PC-3 (cell line): ENCODE measurements around the gene KCNJ12. TPM values are rescaled to one million over a fixed set of nuclear protein-coding genes. Genes with fewer than 3 reads are reported as not detected.
"Not testable (repeated sequence)": the region's sequence is repeated elsewhere in the genome, so short reads cannot be mapped to it uniquely, and the experiment has no call there.

Source experiments
- ATAC-seq: fragments of 200-7000 bp; cut with Tn5 transposase; 2 replicates; pipeline ENCODE4 v1.9.1; 2020; ENCODE audit warnings: mild to moderate bottlenecking, moderate library complexity
- BruUV-seq: library from RNA; stranded (reverse); fragments of 400-500 nt; replicated peaks from 2 replicates; lab custom pipeline; 2021; lab: Mats Ljungman, UMichigan
- CTCF ChIA-PET: fragments of 300-600 bp; sonication (Branson Sonifier 250); formaldehyde crosslinking; loops from one replicate; lab custom pipeline; 2022; ENCODE audit warnings: antibody characterized with exemption; lab: Charles Lee
- POLR2A ChIA-PET: fragments of 300-600 bp; sonication (Branson Sonifier 250); formaldehyde crosslinking; loops from one replicate; lab custom pipeline; 2022; ENCODE audit warnings: antibody characterized with exemption; ENCODE audit not compliant: unreplicated experiment; lab: Charles Lee
- DNase-seq: peaks from one replicate; pipeline ENCODE4 v3.0.0-alpha.2; 2015
- H2AFZ ChIP-seq: fragments of 300-600 bp; sonication (generic); 2 replicates; pipeline ENCODE4 v1.6.0; 2016; ENCODE audit warnings: antibody characterized with exemption, low read length
- H3F3A ChIP-seq: fragments of 300-600 bp; sonication (generic); one replicate; pipeline ENCODE4 v1.6.0; 2017; ENCODE audit warnings: antibody characterized with exemption, low read length, control low read depth, mild to moderate bottlenecking; ENCODE audit not compliant: unreplicated experiment
- H3K27ac ChIP-seq: fragments of 300-600 bp; sonication (generic); 2 replicates; pipeline ENCODE4 v1.5.1; 2016; ENCODE audit warnings: mild to moderate bottlenecking, low read length
- H3K27me3 ChIP-seq: fragments of 300-600 bp; sonication (generic); 2 replicates; pipeline ENCODE4 v1.6.1; 2016; ENCODE audit warnings: low read length, mixed read lengths
- H3K36me3 ChIP-seq: fragments of 300-600 bp; sonication (generic); 2 replicates; pipeline ENCODE4 v1.6.1; 2016; ENCODE audit warnings: low read depth, mixed run types, low read length, mixed read lengths
- H3K4me1 ChIP-seq: fragments of 300-600 bp; sonication (generic); 2 replicates; pipeline ENCODE4 v1.5.1; 2016; ENCODE audit warnings: low read length; ENCODE audit not compliant: insufficient read depth
- H3K4me2 ChIP-seq: fragments of 300-600 bp; sonication (generic); 2 replicates; pipeline ENCODE4 v1.6.0; 2016; ENCODE audit warnings: low read length
- H3K4me3 ChIP-seq: fragments of 300-600 bp; sonication (generic); 2 replicates; pipeline ENCODE4 v1.5.1; 2016; ENCODE audit warnings: mild to moderate bottlenecking, low read length, mixed read lengths
- H3K79me2 ChIP-seq: fragments of 300-600 bp; sonication (generic); 2 replicates; pipeline ENCODE4 v1.6.1; 2017; ENCODE audit warnings: low read length, mixed read lengths
- H3K9ac ChIP-seq: fragments of 300-600 bp; sonication (generic); 2 replicates; pipeline ENCODE4 v1.6.0; 2016; ENCODE audit warnings: mild to moderate bottlenecking, low read length
- H3K9me2 ChIP-seq: fragments of 300-600 bp; sonication (generic); replicated peaks from 2 replicates; pipeline ENCODE4 v1.6.1; 2016; ENCODE audit warnings: mixed run types, low read length, mixed read lengths
- H3K9me3 ChIP-seq: fragments of 300-600 bp; sonication (generic); 2 replicates; pipeline ENCODE4 v1.6.1; 2016; ENCODE audit warnings: low read length, mixed read lengths
- H4K20me1 ChIP-seq: fragments of 300-600 bp; sonication (generic); 2 replicates; pipeline ENCODE4 v1.6.1; 2016; ENCODE audit warnings: low read length, mixed read lengths
- CTCF ChIP-seq: fragments of 300-600 bp; sonication (generic); conservative IDR thresholded peaks from 2 replicates; pipeline ENCODE4 v1.5.1; 2017; ENCODE audit warnings: antibody characterized with exemption, low read depth, mild to moderate bottlenecking, low read length
- EZH2 ChIP-seq: fragments of 300-600 bp; sonication (generic); IDR thresholded peaks from one replicate; pipeline ENCODE4 v1.6.1; 2017; ENCODE audit warnings: antibody characterized with exemption, mild to moderate bottlenecking, low read length; ENCODE audit not compliant: unreplicated experiment
- EZH2phosphoT487 ChIP-seq: fragments of 300-600 bp; sonication (generic); IDR thresholded peaks from 2 replicates; pipeline ENCODE4 v1.6.1; 2018; ENCODE audit warnings: mild to moderate bottlenecking, antibody characterized with exemption, low read length, borderline replicate concordance
- intact Hi-C: fragments of 100-400 bp; cut with micrococcal nuclease; formaldehyde crosslinking; loops from 2 replicates; pipeline ENCODE4 v1.9.0; 2023
- total RNA-seq: library from RNA; depleted of rRNA; stranded (reverse); fragments of >200 nt; gene quantifications from 2 replicates; pipeline ENCODE4 v1.2.3, GENCODE V29; 2014

KCNJ12 gene
- total RNA-seq, 1 experiment from 2014 or later: 11.1 TPM

- ATAC-seq, H3K27me3 ChIP-seq, intact Hi-C loops, DNase-seq, H3K36me3 ChIP-seq, H3K79me2 ChIP-seq, H3K9me2 ChIP-seq, CTCF ChIA-PET, H3K4me1 ChIP-seq, H3K27ac ChIP-seq, BruUV-seq, H4K20me1 ChIP-seq, H3K4me2 ChIP-seq, H3K9me3 ChIP-seq, H2AFZ ChIP-seq, POLR2A ChIA-PET, H3K4me3 ChIP-seq, H3F3A ChIP-seq, H3K9ac ChIP-seq: not testable (repeated sequence)
Observed at GRCh38 chr17:21436883-21437836, 61.0 kb downstream of the KCNJ12 start.

- H3K9me3 ChIP-seq, ATAC-seq, H3K36me3 ChIP-seq, H4K20me1 ChIP-seq, H2AFZ ChIP-seq, H3K4me3 ChIP-seq, H3K27ac ChIP-seq, H3K9ac ChIP-seq, H3K79me2 ChIP-seq, CTCF ChIA-PET, H3K27me3 ChIP-seq, DNase-seq, BruUV-seq, POLR2A ChIA-PET, H3K4me1 ChIP-seq, H3F3A ChIP-seq, H3K9me2 ChIP-seq, H3K4me2 ChIP-seq, intact Hi-C loops: not testable (repeated sequence)
Observed at GRCh38 chr17:21438316-21439014, 62.3 kb downstream of the KCNJ12 start.

- intact Hi-C loops, CTCF ChIA-PET, H3K9ac ChIP-seq, H3F3A ChIP-seq, H3K9me3 ChIP-seq, H4K20me1 ChIP-seq, H3K79me2 ChIP-seq, H3K4me3 ChIP-seq, ATAC-seq, H3K36me3 ChIP-seq, H3K4me1 ChIP-seq, H3K27ac ChIP-seq, H3K27me3 ChIP-seq, H3K4me2 ChIP-seq, H3K9me2 ChIP-seq, H2AFZ ChIP-seq, DNase-seq, BruUV-seq, POLR2A ChIA-PET: not testable (repeated sequence)
Observed at GRCh38 chr17:21439015-21439336, 62.8 kb downstream of the KCNJ12 start.

GRCh38 chr17:21445091-21445650 is 69.0 kb downstream of the KCNJ12 start:
- H3K9ac ChIP-seq: no peak overlapping the region
- CTCF ChIA-PET: no interaction called here
- no peak for DNase-seq
- H3K27ac ChIP-seq: no peak overlapping the region
- TF ChIP-seq EZH2phosphoT487 (no peak), CTCF (no peak), EZH2 (no peak)
- no peaks in the 10 kb centered on the region for H3F3A ChIP-seq
- H3K4me2 ChIP-seq: no peak overlapping the region
- H3K9me3 ChIP-seq: no peaks in the 10 kb centered on the region
- POLR2A ChIA-PET: no interaction called here
- H2AFZ ChIP-seq: no peak overlapping the region
- no peaks in the 10 kb centered on the region for H3K36me3 ChIP-seq
- H3K79me2 ChIP-seq: no peaks in the 10 kb centered on the region
- no peaks in the 10 kb centered on the region for H3K9me2 ChIP-seq
- H3K27me3 ChIP-seq: no peaks in the 10 kb centered on the region
- no peak for ATAC-seq
- no peak overlapping the region for H3K4me3 ChIP-seq
- H4K20me1 ChIP-seq: no peaks in the 10 kb centered on the region
- intact Hi-C loops: no loop called here
- H3K4me1 ChIP-seq: peaks cover 4% of the 10 kb centered on the region; the same call in 1 of the 2 replicates
- no TSS peak for BruUV-seq

- H4K20me1 ChIP-seq, H3K9me3 ChIP-seq, H3K27ac ChIP-seq, H2AFZ ChIP-seq, BruUV-seq, H3F3A ChIP-seq, CTCF ChIA-PET, H3K79me2 ChIP-seq, POLR2A ChIA-PET, H3K9me2 ChIP-seq, H3K27me3 ChIP-seq, H3K4me3 ChIP-seq, intact Hi-C loops, H3K4me1 ChIP-seq, H3K36me3 ChIP-seq, H3K4me2 ChIP-seq, H3K9ac ChIP-seq: not testable (repeated sequence)
- peak; percentile 76 for ATAC-seq
- DNase-seq: peak; percentile 54
Observed at GRCh38 chr17:21447552-21447951, 71.4 kb downstream of the KCNJ12 start.
